ENCODE results near the gene SLC6A1.
"Not testable (repeated sequence)": the region's sequence is repeated elsewhere in the genome, so short reads cannot be mapped to it uniquely, and the experiment has no call there.

Gene SLC6A1

GRCh38 chr3:11059799-11060115 is 67.2 kb downstream of the SLC6A1 start:
- no peak for DNase-seq (ENCODE audit: low spot score)

GRCh38 chr3:11060500-11061251 is 68.1 kb downstream of the SLC6A1 start:
- no peak for DNase-seq (ENCODE audit: low spot score)

GRCh38 chr3:11061268-11061871 is 68.8 kb downstream of the SLC6A1 start:
- DNase-seq (ENCODE audit: low spot score), result not testable (repeated sequence)

GRCh38 chr3:11062704-11063103 is 70.2 kb downstream of the SLC6A1 start:
- no peak for DNase-seq (ENCODE audit: low spot score)

- DNase-seq (ENCODE audit: low spot score), result no peak
Measured at GRCh38 chr3:11071096-11071755, 78.7 kb downstream of the SLC6A1 start.

GRCh38 chr3:11072631-11073030 is 80.1 kb downstream of the SLC6A1 start:
- DNase-seq (ENCODE audit: low spot score), result no peak

- DNase-seq (ENCODE audit: low spot score), result no peak
Measured at GRCh38 chr3:11074011-11074410, 81.5 kb downstream of the SLC6A1 start.

GRCh38 chr3:11074451-11074850 is 81.9 kb downstream of the SLC6A1 start:
- no peak for DNase-seq (ENCODE audit: low spot score)

- not testable (repeated sequence) for DNase-seq (ENCODE audit: low spot score)
Measured at GRCh38 chr3:11075122-11075521, 82.6 kb downstream of the SLC6A1 start.

- no peak for DNase-seq (ENCODE audit: low spot score)
Measured at GRCh38 chr3:11076711-11077110, 84.2 kb downstream of the SLC6A1 start.

GRCh38 chr3:11077466-11077865 is 84.9 kb downstream of the SLC6A1 start:
- DNase-seq (ENCODE audit: low spot score), result no peak

- no peak for DNase-seq (ENCODE audit: low spot score)
Measured at GRCh38 chr3:11078826-11079515, 86.4 kb downstream of the SLC6A1 start.

GRCh38 chr3:11080492-11080891 is 87.9 kb downstream of the SLC6A1 start:
- no peak for DNase-seq (ENCODE audit: low spot score)

GRCh38 chr3:11084098-11084497 is 91.5 kb downstream of the SLC6A1 start:
- no peak for DNase-seq (ENCODE audit: low spot score)

- DNase-seq (ENCODE audit: low spot score), result no peak
Measured at GRCh38 chr3:11084677-11085076, 92.1 kb downstream of the SLC6A1 start.

- no peak for DNase-seq (ENCODE audit: low spot score)
Measured at GRCh38 chr3:11085093-11085840, 92.7 kb downstream of the SLC6A1 start.

- no peak for DNase-seq (ENCODE audit: low spot score)
Measured at GRCh38 chr3:11086856-11087255, 94.3 kb downstream of the SLC6A1 start.

- no peak for DNase-seq (ENCODE audit: low spot score)
Measured at GRCh38 chr3:11088066-11088465, 95.5 kb downstream of the SLC6A1 start.

- no peak for DNase-seq (ENCODE audit: low spot score)
Measured at GRCh38 chr3:11088831-11089230, 96.3 kb downstream of the SLC6A1 start.

All from CD4-positive, alpha-beta T cell treated with Interleukin-15 for 4 hours (primary cell).